Germinal center (tissue), 1 donor: ENCODE measurements around the gene SLC35F6.
"Not testable (repeated sequence)": the region's sequence is repeated elsewhere in the genome, so short reads cannot be mapped to it uniquely, and the experiment has no call there.

Experiments used
- DNase-seq: peaks from one replicate; pipeline ENCODE4 v3.0.0; 2012; ENCODE audit warnings: mixed read lengths, low spot score

Gene SLC35F6

DNA sequence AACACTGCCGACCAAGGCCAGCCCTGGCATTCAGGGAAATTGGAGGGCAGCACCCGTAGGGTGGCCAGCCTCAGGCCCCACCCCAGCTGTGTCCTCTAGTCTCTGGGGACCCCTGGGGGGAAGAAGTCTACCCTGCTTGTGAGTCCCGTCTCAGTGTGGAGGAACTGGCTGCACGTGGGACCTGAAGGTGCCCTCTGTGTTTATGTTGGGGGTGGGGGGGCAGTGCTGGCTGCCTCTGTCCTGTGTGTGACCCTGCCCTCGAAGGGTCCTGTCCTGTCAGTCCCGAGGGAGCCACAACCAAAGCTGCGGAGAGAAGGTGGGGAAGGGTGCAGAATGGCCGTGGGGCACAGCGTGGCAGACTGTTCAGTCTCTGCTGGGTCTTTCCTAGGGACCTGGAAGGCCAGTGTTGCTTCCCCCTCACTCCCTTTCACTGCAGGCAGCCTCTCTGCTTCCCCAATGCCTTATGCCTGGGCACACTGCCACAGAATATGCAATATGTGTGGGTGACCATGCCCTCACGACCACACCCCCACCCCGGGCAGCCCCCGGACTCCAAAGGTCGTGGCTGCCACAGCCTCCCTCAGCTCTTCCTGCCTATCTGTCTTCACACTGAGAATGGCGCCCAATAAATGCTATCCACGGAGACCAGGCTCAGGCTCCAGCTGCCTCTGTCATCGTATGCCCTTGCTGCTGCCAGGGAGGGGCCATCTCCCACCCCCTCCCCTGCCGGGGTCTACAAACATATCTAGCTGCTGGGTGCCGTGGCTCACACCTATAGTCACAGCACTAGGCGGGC, 33.3 kb upstream of the SLC35F6 start:
- DNase-seq, result no peak

DNA sequence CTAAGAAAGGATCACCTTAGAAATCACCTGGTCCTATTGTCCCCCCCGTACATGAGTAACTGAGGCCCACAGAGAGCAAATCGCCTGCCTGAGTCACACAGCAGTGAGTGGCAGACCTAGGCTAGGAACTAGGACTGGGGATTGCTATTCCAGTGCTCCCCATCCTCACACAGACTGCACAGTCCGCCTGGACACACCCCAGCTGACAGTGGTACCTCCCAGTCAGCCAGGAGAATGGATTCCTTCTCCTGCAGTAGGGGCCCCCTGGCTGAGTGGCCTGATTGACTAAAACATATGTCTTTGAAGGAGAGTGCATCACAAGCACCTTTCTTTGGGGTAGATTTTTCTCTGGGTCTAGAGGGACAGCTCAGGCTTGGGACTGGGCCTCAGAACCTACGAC, 32.4 kb upstream of the SLC35F6 start:
- no peak for DNase-seq

- no peak for DNase-seq
These were observed 31.6 kb upstream of the SLC35F6 start for GRCh38 chr2:26732446-26732845.

GRCh38 chr2:26733413-26733812, 30.7 kb upstream of the SLC35F6 start:
- DNase-seq, result no peak

DNA sequence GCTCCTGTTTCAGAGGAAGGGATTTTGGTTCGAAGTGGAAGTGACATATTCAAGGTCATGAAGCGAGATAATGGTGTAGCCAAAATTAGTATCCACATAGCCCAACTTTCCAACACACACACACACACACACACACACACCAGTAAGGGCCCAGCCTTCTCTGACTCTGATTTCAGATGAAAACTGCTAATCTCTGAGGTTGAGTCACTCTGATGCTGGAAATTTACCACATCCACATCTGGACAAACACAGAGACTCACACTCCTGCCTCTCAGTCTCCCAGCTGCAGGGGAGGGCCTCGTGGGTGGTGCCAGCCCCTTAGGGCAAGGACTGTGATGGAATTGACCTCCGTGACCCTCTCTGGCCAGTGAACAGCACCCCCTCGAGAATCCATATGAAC, 29.0 kb upstream of the SLC35F6 start:
- no peak for DNase-seq

DNA sequence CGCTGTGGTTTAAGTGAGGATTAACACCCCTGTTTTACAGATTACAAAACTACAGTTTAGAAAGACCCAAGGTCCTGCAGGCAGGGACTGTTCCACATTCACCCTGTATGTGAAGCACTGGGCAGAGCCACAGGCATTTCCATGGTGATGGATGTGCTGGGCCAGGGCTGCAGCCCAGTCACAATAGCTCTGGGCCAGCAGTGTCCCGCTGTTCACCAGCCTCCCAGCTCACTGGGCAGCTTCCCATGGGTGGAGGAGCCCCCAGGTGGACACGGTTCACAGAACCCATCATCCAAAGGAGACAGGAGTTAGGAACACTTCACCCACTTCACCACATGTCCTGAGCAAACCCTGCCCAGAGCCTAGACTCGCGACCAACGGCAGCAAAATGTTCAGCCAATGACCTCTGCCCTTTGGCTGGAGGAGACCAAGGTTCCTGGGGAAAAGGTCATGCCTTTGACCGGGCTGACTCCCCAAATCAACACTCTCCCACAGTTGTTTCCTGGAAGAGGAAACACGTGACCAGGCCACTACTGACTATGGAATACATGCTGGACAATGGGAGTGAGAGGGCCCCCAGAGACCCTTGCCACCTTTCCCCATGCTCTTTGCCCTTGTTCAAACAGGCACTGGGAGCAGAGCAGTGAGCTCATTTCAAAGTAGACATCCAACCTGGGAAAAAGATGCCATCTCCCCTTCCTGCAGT, 28.0 kb upstream of the SLC35F6 start:
- DNase-seq, result no peak

- no peak for DNase-seq
These were observed 26.9 kb upstream of the SLC35F6 start for GRCh38 chr2:26737221-26737620.

DNA sequence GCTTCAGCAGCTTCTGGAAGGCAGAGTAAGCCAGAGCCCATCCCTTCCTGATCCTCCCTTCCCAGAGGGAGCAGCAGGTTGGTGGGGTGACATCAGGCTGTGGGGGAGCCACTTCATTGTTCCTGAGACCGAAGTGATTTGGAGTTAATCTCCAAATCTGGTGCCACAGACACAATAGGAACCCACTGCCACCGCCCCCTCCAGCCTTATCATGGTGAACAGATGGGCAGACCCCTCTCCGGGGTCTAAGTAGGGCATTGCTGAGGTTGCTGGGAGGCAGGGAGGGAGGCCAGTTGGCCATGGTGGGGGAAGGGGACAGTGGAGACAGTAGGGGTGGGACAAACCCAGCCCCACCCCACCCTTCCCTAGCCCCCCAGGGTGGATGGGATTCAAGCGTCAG, 25.6 kb upstream of the SLC35F6 start:
- DNase-seq, result no peak

DNA sequence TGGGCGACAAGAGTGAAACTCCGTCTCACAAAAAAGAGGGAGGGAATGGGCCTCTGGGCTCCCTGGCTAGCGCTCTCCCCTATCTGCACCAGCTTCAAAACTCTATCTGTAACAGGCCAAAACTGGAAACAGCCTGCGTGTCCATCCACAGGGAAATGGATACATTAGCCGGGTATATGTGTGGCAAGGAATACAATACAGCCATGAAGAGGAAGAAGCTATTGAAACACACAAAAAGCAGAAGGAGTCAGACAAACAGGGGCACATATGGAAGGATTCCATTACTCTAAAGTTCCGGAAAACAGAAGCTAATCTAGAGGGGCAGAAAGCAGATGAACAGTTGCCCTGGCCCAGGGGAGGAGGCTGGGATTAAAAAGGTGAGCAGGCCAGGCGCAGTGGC, 24.6 kb upstream of the SLC35F6 start:
- DNase-seq, result no peak

GRCh38 chr2:26740346-26740745, 23.7 kb upstream of the SLC35F6 start:
- DNase-seq, result no peak

- DNase-seq, result peak; percentile 24
These were observed 23.2 kb upstream of the SLC35F6 start for GRCh38 chr2:26740890-26741302.

- DNase-seq, result no peak
These were observed 21.9 kb upstream of the SLC35F6 start for GRCh38 chr2:26742048-26742770.

DNA sequence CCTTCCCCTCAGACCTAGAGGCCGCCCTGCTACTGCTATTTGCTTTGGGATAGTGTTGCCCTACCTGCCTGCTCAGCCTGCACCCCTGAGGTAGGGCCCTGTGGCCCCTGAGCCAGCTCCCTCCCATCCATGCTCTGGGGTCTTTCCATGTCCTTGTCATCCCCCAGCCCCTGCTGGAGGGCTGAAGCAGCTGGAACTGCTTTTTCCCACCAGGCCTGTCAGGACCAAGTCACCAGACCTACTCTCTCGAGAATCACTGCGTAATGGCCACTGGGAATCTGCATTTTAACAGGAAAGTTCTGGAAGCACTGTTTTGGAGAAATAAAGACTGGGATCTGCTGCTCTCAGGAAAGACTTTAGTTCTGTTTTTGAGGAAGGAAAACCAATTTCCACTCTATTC, 20.2 kb upstream of the SLC35F6 start:
- DNase-seq, result no peak

GRCh38 chr2:26744953-26745352, 19.1 kb upstream of the SLC35F6 start:
- DNase-seq, result no peak

- peak; percentile 71 for DNase-seq
These were observed 18.3 kb upstream of the SLC35F6 start for GRCh38 chr2:26745609-26746327.

DNA sequence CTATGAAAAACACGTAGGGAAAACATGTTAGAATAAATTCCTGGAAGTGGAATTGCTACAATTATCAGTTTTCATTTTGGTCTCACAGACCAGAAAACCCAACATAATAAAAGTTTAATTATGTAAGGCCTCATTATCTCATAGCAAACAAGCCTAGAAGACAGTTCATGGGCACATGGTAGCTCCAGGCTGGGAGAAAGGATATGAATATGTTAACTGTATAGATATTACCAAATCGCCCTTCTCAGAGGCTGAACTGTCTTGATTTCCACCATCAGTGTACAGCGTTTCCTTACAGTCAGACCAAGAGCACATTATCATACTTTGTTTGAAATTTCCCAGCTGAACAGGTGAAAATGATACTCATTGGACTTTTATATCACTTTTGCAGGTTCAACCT, 17.1 kb upstream of the SLC35F6 start:
- no peak for DNase-seq

- DNase-seq, result not testable (repeated sequence)
These were observed 14.2 kb upstream of the SLC35F6 start for GRCh38 chr2:26749787-26750420.

- DNase-seq, result not testable (repeated sequence)
These were observed 13.6 kb upstream of the SLC35F6 start for GRCh38 chr2:26750467-26750866.

DNA sequence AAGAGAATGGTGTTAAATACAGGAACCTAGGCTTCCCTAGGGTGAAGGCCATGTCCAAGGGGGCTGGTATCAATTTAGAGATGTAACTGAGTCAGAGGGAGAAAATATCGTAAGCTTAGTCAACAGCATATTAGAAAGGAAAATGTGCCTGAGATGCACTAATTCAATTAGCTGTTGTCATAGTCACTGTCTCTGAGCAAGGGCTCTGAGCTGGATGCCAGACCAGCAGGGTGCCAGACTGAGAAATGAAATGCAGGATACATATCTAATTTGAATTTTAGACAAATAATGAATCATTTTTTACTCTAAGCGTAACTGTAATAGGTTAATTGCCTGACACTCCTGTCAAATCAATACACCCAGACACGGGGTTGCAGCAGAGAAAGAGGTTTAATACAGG, 11.4 kb upstream of the SLC35F6 start:
- no peak for DNase-seq

- no peak for DNase-seq
These were observed 9.5 kb upstream of the SLC35F6 start for GRCh38 chr2:26754539-26754938.

- DNase-seq, result peak; percentile 25
These were observed 9.0 kb upstream of the SLC35F6 start for GRCh38 chr2:26754972-26755670.
